DOHH2 (cell line): ENCODE measurements around the gene LRRC10.
"Not testable (repeated sequence)": the region's sequence is repeated elsewhere in the genome, so short reads cannot be mapped to it uniquely, and the experiment has no call there.

ENCODE experiments used
- H3F3A ChIP-seq: fragments of 200-600 bp; sonication (generic), shearing (Covaris generic); 2 replicates; pipeline ENCODE4 v1.6.0; 2016; ENCODE audit warnings: antibody characterized with exemption, mild to moderate bottlenecking; ENCODE audit not compliant: control insufficient read depth, insufficient read depth
- H3K27ac ChIP-seq: fragments of 200-600 bp; sonication (generic); 2 replicates; pipeline ENCODE4 v1.5.1; 2014; ENCODE audit warnings: low read depth, mild to moderate bottlenecking, low read length, moderate library complexity
- H3K27me3 ChIP-seq: fragments of 200-600 bp; sonication (generic); 2 replicates; pipeline ENCODE4 v1.6.1; 2014; ENCODE audit warnings: mild to moderate bottlenecking, low read length, mixed read lengths; ENCODE audit not compliant: control insufficient read depth
- H3K36me3 ChIP-seq: fragments of 200-600 bp; sonication (generic); 2 replicates; pipeline ENCODE4 v1.6.1; 2014; ENCODE audit warnings: mild to moderate bottlenecking, low read length, moderate library complexity, mixed read lengths; ENCODE audit not compliant: control insufficient read depth
- H3K4me1 ChIP-seq: fragments of 200-600 bp; sonication (generic); 2 replicates; pipeline ENCODE4 v1.6.1; 2014; ENCODE audit warnings: mild to moderate bottlenecking, low read length, mixed read lengths; ENCODE audit not compliant: control insufficient read depth
- H3K4me2 ChIP-seq: fragments of 200-600 bp; sonication (generic); 2 replicates; pipeline ENCODE4 v1.6.0; 2014; ENCODE audit warnings: mild to moderate bottlenecking, low read length, moderate library complexity
- H3K4me3 ChIP-seq: fragments of 200-600 bp; sonication (generic); 2 replicates; pipeline ENCODE4 v1.5.1; 2014; ENCODE audit warnings: mild to moderate bottlenecking, low read length, mixed read lengths
- H3K79me2 ChIP-seq: fragments of 200-600 bp; sonication (generic); 2 replicates; pipeline ENCODE4 v1.6.1; 2014; ENCODE audit warnings: mild to moderate bottlenecking, low read length, mixed read lengths; ENCODE audit not compliant: control insufficient read depth
- H3K9me2 ChIP-seq: fragments of 200-600 bp; sonication (generic); replicated peaks from 2 replicates; pipeline ENCODE4 v1.6.1; 2014; ENCODE audit warnings: mild to moderate bottlenecking, low read length, mixed read lengths; ENCODE audit not compliant: control insufficient read depth
- H3K9me3 ChIP-seq: fragments of 200-600 bp; sonication (generic); 2 replicates; pipeline ENCODE4 v1.6.1; 2014; ENCODE audit warnings: antibody characterized with exemption, low read length, mixed read lengths; ENCODE audit not compliant: control insufficient read depth, insufficient read depth
- H4K20me1 ChIP-seq: fragments of 200-600 bp; sonication (generic); 2 replicates; pipeline ENCODE4 v1.6.0; 2014; ENCODE audit warnings: low read depth, mild to moderate bottlenecking, antibody characterized with exemption, low read length, moderate library complexity; ENCODE audit not compliant: control insufficient read depth, insufficient read depth
- CTCF ChIP-seq: fragments of 200-600 bp; sonication (generic); IDR thresholded peaks from one replicate; pipeline ENCODE4 v1.5.1; 2014; ENCODE audit warnings: antibody characterized with exemption, mild to moderate bottlenecking, low read depth, low read length; ENCODE audit not compliant: poor library complexity, severe bottlenecking
- EZH2phosphoT487 ChIP-seq: fragments of 200-600 bp; sonication (generic); IDR thresholded peaks from 2 replicates; pipeline ENCODE4 v1.6.1; 2017; ENCODE audit warnings: borderline replicate concordance, mild to moderate bottlenecking, antibody characterized with exemption, low read length, moderate library complexity, mixed read lengths

The LRRC10 gene

GRCh38 chr12:69616025-69616424 is 5.3 kb upstream of the LRRC10 start:
- no peak overlapping the region for H3K4me3 ChIP-seq
- H3K9me2 ChIP-seq, result no peaks in the 10 kb centered on the region
- no peaks in the 10 kb centered on the region for H3K4me1 ChIP-seq
- TF ChIP-seq EZH2phosphoT487, result no peak
- no peak for TF ChIP-seq CTCF
- no peak overlapping the region for H3K27ac ChIP-seq
- no peaks in the 10 kb centered on the region for H3K9me3 ChIP-seq
- no peaks in the 10 kb centered on the region for H3K36me3 ChIP-seq
- no peaks in the 10 kb centered on the region for H4K20me1 ChIP-seq
- H3F3A ChIP-seq, result no peaks in the 10 kb centered on the region
- H3K27me3 ChIP-seq, result no peaks in the 10 kb centered on the region; the same call in 1 of the 2 replicates
- no peak overlapping the region for H3K4me2 ChIP-seq
- no peaks in the 10 kb centered on the region for H3K79me2 ChIP-seq

GRCh38 chr12:69613351-69613750 is 2.6 kb upstream of the LRRC10 start:
- Histone ChIP-seq H3K27me3 (no peaks in the 10 kb centered on the region), H4K20me1 (no peaks in the 10 kb centered on the region), H3K9me3 (no peaks in the 10 kb centered on the region), H3K79me2 (no peaks in the 10 kb centered on the region), H3K4me3 (no peak overlapping the region), H3K36me3 (no peaks in the 10 kb centered on the region), H3K4me2 (no peak overlapping the region), H3K27ac (no peak overlapping the region), H3K4me1 (no peaks in the 10 kb centered on the region), H3K9me2 (no peaks in the 10 kb centered on the region), H3F3A (no peaks in the 10 kb centered on the region)
- no peak for TF ChIP-seq EZH2phosphoT487
- TF ChIP-seq CTCF, result no peak

GRCh38 chr12:69610126-69610525 is 581 bp downstream of the LRRC10 start:
- Histone ChIP-seq H3K27me3 (no peaks in the 10 kb centered on the region), H3K9me3 (no peaks in the 10 kb centered on the region), H4K20me1 (no peaks in the 10 kb centered on the region), H3K4me3 (no peak overlapping the region), H3K4me1 (no peaks in the 10 kb centered on the region), H3F3A (0 out of 2 replicates have a peak, but pooled peaks cover 3% of the 10 kb centered on the region), H3K4me2 (no peak overlapping the region), H3K79me2 (no peaks in the 10 kb centered on the region), H3K36me3 (no peaks in the 10 kb centered on the region), H3K9me2 (no peaks in the 10 kb centered on the region), H3K27ac (no peak overlapping the region)
- TF ChIP-seq EZH2phosphoT487, result no peak
- TF ChIP-seq CTCF, result no peak

GRCh38 chr12:69608114-69608513 is 2.6 kb downstream of the LRRC10 start:
- no peaks in the 10 kb centered on the region for H3K79me2 ChIP-seq

GRCh38 chr12:69604275-69604674 is 6.4 kb downstream of the LRRC10 start:
- H3K27me3 ChIP-seq, H3K79me2 ChIP-seq, H4K20me1 ChIP-seq, H3K4me1 ChIP-seq, H3K27ac ChIP-seq, H3K9me3 ChIP-seq, H3K4me3 ChIP-seq, H3K9me2 ChIP-seq, H3K4me2 ChIP-seq: not testable (repeated sequence)
- Histone ChIP-seq H3F3A (peaks cover 30% of the 10 kb centered on the region), H3K36me3 (peaks cover 40% of the 10 kb centered on the region)

More at GRCh38 chr12:69608114-69608513, 2.6 kb downstream of the LRRC10 start:
- Histone ChIP-seq H3K4me3 (no peak overlapping the region), H3K4me2 (no peak overlapping the region), H3F3A (peaks cover 6% of the 10 kb centered on the region; the same call in 1 of the 2 replicates), H4K20me1 (no peaks in the 10 kb centered on the region), H3K9me2 (no peaks in the 10 kb centered on the region), H3K9me3 (no peaks in the 10 kb centered on the region), H3K4me1 (no peaks in the 10 kb centered on the region), H3K36me3 (peaks cover 5% of the 10 kb centered on the region), H3K27ac (no peak overlapping the region), H3K27me3 (no peaks in the 10 kb centered on the region)
- no peak for TF ChIP-seq CTCF
- TF ChIP-seq EZH2phosphoT487, result no peak
